ENCODE measurements around the gene ZFP64.
A peak's percentile ranks its signal among the peaks of the same experiment; 100 is the strongest.

Gene ZFP64

GRCh38 chr20:52102559-52102958 is 89.0 kb downstream of the ZFP64 start:
- no peak for DNase-seq
- Histone ChIP-seq H3K4me3 (ENCODE audit: low read depth, low read length) (no peak overlapping the region), H2BK120ac (ENCODE audit: insufficient read depth, low read length, poor library complexity) (no peak overlapping the region), H3K4ac (ENCODE audit: low read depth, low read length) (no peak overlapping the region), H3K36me3 (ENCODE audit: control insufficient read depth in 1 of 2, insufficient read depth in 2 of 2, low read length in 2 of 2) (no peaks in the 10 kb centered on the region), H3K14ac (ENCODE audit: low read length) (no peak overlapping the region), H3K27me3 (ENCODE audit: insufficient read depth, low read length) (peaks cover 42% of the 10 kb centered on the region), H3K79me2 (ENCODE audit: control insufficient read depth, insufficient read depth, low read length, poor library complexity) (no peaks in the 10 kb centered on the region), H3K9ac (ENCODE audit: low read length) (no peak overlapping the region), H2AFZ (ENCODE audit: insufficient read depth, low read length, poor library complexity) (no peak overlapping the region), H4K8ac (ENCODE audit: low read depth, low read length) (no peak overlapping the region), H2AK5ac (ENCODE audit: low read length) (no peak overlapping the region), H3K27ac (ENCODE audit: low read depth, low read length) (no peak overlapping the region), H3K9me3 (ENCODE audit: insufficient read depth, low read depth, low read length) (peaks cover 2% of the 10 kb centered on the region), H3K4me2 (ENCODE audit: low read length) (no peak overlapping the region), H3K79me1 (ENCODE audit: low read length) (no peaks in the 10 kb centered on the region), H2BK5ac (ENCODE audit: low read depth, low read length, poor library complexity) (no peak overlapping the region), H2BK12ac (ENCODE audit: low read length) (no peak overlapping the region), H3K18ac (ENCODE audit: low read length) (no peak overlapping the region), H4K91ac (ENCODE audit: low read depth, low read length) (no peak overlapping the region), H3K23ac (ENCODE audit: low read length) (no peak overlapping the region), H4K12ac (ENCODE audit: low read depth, low read length) (no peak overlapping the region), H3K4me1 (ENCODE audit: control insufficient read depth in 1 of 2, insufficient read depth in 2 of 2, low read length in 2 of 2) (peaks cover 20 to 25% of the 10 kb centered on the region in 2 experiments)
- no CpG with 5 or more reads among the region's 4 CpGs for WGBS (ENCODE audit: extremely low coverage, insufficient coverage, insufficient read length)

GRCh38 chr20:52102126-52102525 is 89.5 kb downstream of the ZFP64 start:
- Histone ChIP-seq H3K27ac (ENCODE audit: low read depth, low read length) (no peak overlapping the region), H3K36me3 (ENCODE audit: control insufficient read depth in 1 of 2, insufficient read depth in 2 of 2, low read length in 2 of 2) (no peaks in the 10 kb centered on the region), H2BK120ac (ENCODE audit: insufficient read depth, low read length, poor library complexity) (no peak overlapping the region), H3K4ac (ENCODE audit: low read depth, low read length) (no peak overlapping the region), H4K91ac (ENCODE audit: low read depth, low read length) (no peak overlapping the region), H3K27me3 (ENCODE audit: insufficient read depth, low read length) (peaks cover 42% of the 10 kb centered on the region), H3K9me3 (ENCODE audit: insufficient read depth, low read depth, low read length) (peaks cover 2% of the 10 kb centered on the region), H2AFZ (ENCODE audit: insufficient read depth, low read length, poor library complexity) (no peak overlapping the region), H3K79me2 (ENCODE audit: control insufficient read depth, insufficient read depth, low read length, poor library complexity) (no peaks in the 10 kb centered on the region), H3K4me3 (ENCODE audit: low read depth, low read length) (no peak overlapping the region), H2AK5ac (ENCODE audit: low read length) (no peak overlapping the region), H3K14ac (ENCODE audit: low read length) (no peak overlapping the region), H3K18ac (ENCODE audit: low read length) (no peak overlapping the region), H3K4me1 (ENCODE audit: control insufficient read depth in 1 of 2, insufficient read depth in 2 of 2, low read length in 2 of 2) (peaks cover 20 to 25% of the 10 kb centered on the region in 2 experiments), H3K9ac (ENCODE audit: low read length) (no peak overlapping the region), H3K23ac (ENCODE audit: low read length) (peak overlapping the region; percentile 33), H3K4me2 (ENCODE audit: low read length) (no peak overlapping the region), H2BK5ac (ENCODE audit: low read depth, low read length, poor library complexity) (no peak overlapping the region), H2BK12ac (ENCODE audit: low read length) (no peak overlapping the region), H4K8ac (ENCODE audit: low read depth, low read length) (no peak overlapping the region), H4K12ac (ENCODE audit: low read depth, low read length) (no peak overlapping the region), H3K79me1 (ENCODE audit: low read length) (no peaks in the 10 kb centered on the region)
- DNase-seq: no peak
- no CpG with 5 or more reads among the region's 4 CpGs for WGBS (ENCODE audit: extremely low coverage, insufficient coverage, insufficient read length)
